Adrenal gland (tissue), 5 donors: ENCODE results near the gene MTHFD1L.

Source experiments
- POLR2A ChIP-seq, 2 donors: fragments of 450-650 bp; IDR thresholded peaks; one replicate each; pipeline ENCODE4 v1.6.1; 2017; ENCODE audit warnings: antibody characterized with exemption in 2 of 2, mild to moderate bottlenecking in 2 of 2, moderate library complexity in 1 of 2
- TF ChIP-seq, protein P1 (sequence below), 6 experiments: fragments of 450-650 bp in 4 of 6; fragments of 200-600 bp in 2 of 6; sonication (generic) in 1 of 6; IDR thresholded peaks; 1 replicate in 5 of 6; 2 replicates in 1 of 6; pipeline versions ENCODE4 v1.5.1 to v1.8.0; 2016 to 2021; ENCODE audit warnings: antibody characterized with exemption in 6 of 6, mild to moderate bottlenecking in 2 of 6, moderate library complexity in 1 of 6
- donor health status: DM: no; HTN: no; CAD: no.

DNA sequence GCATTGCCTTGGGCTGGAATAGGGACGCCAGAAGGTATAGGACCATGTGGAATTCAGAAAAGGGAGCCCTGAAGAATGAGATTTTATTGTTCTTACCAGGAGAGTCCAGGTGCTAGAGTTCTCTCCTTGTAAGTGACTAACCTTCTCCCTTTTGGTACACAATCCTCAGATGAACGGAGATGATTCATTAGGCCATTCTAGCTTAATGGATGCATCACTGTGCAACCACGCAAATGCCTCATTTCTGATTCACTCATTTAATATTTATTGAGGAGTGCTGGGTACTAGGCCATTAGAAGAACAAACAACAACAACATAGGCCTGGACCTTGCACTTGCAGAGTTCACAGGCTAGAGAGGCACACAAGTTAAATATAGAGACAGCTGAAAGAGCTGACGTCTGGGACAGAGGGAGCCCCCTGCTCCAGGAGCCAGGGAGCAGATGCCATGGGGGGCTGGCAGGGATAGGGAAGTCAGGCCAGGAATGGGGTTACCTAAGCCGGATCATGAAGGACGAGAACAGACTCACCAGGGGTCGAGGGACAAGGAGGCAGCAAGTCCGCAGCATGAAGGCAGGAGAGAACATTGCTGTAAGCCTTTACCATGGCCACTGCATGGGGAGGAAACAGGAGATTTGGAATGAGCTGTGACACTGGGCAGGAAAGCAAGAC lies 194.7 kb downstream of the MTHFD1L start:
- TF ChIP-seq POLR2A (IDR thresholded peaks at IDR 0.05), result no peak
- TF ChIP-seq, protein P1, sequence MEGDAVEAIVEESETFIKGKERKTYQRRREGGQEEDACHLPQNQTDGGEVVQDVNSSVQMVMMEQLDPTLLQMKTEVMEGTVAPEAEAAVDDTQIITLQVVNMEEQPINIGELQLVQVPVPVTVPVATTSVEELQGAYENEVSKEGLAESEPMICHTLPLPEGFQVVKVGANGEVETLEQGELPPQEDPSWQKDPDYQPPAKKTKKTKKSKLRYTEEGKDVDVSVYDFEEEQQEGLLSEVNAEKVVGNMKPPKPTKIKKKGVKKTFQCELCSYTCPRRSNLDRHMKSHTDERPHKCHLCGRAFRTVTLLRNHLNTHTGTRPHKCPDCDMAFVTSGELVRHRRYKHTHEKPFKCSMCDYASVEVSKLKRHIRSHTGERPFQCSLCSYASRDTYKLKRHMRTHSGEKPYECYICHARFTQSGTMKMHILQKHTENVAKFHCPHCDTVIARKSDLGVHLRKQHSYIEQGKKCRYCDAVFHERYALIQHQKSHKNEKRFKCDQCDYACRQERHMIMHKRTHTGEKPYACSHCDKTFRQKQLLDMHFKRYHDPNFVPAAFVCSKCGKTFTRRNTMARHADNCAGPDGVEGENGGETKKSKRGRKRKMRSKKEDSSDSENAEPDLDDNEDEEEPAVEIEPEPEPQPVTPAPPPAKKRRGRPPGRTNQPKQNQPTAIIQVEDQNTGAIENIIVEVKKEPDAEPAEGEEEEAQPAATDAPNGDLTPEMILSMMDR (IDR thresholded peaks at IDR 0.05), result no peak
